ENCODE data around the gene MB21D2.
A peak's percentile ranks its signal among the peaks of the same experiment; 100 is the strongest.

The MB21D2 gene

DNA sequence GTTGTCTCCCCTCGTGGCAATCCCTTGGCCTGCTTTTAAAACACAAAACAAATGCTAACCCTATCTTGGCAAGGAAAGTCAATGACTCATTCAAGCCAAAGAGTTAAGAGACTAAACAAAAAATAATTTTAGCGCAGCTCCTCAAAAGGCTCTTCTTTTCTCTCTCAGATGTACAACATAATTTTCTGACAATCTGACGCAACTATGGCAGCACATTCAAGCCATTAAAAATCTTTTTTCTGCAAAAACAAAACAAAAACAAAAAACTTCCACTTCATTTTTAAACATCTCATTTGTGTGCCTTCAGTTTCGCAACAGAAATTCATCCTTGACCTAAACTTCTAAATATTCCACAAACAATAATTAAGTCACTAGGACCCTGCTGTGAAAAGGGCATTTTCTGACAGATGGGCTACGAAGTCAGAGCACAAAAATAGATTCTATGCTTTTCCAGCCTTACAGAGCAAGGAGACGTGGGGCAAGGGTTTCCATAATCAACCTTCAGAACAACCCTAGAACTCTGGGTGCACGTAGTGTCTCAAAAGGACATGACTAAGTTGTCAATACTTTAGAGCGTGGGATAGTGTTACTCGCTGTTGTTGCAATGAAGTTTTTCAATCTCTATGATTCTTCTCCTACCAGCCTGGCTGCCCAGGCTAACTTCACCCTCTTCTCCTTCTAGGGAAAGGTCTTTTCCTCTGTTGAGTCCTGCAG is 84.3 kb downstream of the MB21D2 start:
- DNase-seq (ENCODE audit: low spot score), result no peak

DNA sequence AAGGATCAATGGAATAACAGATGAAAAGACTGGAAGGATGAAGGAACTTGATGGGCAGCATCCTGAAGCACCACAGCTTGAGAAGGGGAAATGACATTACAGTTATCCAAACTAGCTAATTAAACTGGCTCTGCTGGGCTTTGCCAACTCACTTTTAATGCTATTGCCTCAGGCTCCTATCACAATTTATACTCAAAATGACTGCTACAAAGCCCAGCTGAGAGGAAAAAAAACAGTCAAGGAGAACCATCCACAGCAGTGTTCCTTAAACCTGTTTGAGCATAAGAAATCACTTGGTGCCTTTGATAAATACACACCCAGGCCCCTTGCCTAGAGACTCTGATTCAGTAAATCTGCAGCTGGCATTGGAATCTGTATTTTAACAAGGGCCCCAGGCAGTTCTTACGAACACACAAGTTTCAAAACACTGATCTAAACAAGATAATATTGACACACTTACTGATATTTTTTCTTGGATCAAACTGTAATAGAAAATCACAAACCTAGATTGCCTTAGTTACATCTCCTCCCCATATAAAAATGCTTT is 85.8 kb downstream of the MB21D2 start:
- DNase-seq (ENCODE audit: low spot score), result no peak

DNA sequence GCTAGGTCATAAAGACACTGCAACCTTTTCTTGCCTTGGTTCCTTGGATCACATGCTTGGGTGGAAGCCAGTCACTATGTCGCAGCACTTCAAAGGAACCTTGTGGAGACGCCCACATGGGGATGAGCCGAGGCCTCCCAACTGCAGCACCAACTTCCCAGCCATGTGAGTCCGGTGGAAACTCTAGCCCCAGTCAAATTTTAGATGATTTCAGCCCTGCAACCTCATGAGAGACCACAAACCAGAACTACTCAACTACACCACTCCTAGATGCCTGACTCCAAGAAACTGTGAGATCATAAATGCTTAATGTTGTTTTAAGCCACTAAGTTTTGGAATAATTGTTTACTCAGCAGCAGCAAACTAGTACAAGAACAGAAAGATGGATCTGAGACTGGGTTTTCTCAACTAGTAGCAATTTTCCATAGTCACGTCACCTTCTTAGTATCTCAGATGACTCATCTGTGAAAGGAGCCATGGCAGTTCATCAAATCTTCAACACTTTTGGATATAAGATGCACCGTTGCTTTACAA is 86.5 kb downstream of the MB21D2 start:
- no peak for DNase-seq (ENCODE audit: low spot score)

DNA sequence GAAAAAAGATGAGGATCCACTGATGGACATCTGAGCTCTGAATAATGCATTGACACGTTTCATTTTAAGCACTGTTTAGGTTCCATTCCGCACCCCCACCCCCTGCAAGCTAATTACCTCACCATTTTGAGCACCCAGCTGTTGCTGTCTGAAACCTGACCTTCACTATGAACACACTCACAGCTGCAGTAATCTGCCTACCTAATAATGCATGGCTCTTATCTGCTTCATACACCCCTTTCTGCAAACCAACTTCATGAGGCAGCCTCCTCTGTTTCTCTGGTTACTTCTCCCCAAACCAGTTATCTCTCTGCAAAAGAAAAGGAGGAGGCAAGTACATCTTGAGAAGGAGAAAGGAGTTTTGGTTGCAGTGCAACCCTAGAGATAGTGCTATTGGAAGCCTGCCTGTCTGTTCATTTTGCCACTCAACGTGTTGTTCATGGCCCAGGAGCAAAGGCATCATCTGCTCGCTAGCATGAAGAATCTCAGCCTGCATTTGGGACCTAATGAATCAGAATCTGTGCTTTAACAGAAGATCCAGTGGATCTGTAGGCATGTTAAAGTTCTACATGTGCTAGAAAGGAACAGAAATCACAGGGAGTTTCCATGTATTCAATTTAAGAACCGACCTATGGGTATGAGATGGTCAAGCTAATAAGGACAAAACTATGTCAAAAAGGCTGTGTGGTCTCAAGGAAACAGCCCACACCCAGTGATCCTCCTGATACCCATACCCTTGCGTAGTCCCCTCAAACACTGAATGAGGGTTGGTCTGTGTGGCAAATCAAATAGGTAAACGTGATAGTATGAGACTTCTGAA is 87.2 kb downstream of the MB21D2 start:
- DNase-seq (ENCODE audit: low spot score), result no peak

DNA sequence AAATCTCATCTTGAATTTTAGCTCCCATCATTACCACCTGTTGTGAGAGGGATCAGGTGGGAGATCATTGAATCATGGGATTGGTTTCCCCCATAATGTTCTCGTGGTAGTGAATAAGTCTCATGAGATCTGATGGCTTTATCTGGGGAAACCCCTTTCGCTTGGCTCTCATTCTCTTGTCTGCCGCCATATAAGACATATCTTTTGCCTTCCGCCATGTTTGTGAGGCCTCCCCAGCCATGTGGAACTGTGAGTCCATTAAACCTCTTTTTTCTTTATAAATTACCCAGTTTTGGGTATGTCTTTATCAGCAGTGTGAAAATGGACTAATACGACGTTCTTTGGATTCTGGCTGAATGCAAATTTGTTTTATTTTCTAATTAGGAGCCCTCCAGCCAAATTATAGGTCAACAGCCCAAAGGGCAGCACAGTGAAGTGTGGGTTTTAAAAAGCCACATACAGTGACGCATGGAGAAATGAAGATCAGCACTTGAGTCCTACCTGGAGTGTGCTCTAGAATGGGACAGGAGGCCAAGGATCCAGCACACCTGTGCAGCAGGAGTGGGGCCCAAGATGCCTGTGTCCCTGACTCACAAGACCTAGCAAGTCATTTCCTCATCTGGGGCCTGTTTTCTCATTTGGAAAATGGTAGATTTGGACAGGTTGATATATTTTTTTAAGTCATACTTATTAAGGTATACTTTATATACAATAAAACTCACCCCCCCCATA is 89.6 kb downstream of the MB21D2 start:
- DNase-seq (ENCODE audit: low spot score), result no peak

DNA sequence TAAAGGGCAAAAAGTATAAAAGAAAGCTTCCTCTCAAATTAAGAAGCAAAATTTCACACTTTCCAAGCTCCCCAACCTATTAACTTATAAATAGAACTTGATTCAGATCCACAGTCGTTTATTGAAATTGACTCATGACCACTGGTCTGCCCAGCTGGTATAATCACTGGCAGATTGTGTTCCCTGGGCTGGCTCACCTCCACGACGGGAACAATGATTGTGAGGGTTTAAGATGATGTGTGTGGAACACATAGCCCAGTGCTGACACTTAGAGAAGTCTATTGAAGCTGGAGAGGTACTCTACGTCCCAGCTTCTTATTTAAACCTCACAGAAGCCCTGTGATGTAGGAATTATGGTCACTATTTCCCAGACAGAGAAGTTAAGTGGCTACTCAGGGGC is 90.4 kb downstream of the MB21D2 start:
- no peak for DNase-seq (ENCODE audit: low spot score)

DNA sequence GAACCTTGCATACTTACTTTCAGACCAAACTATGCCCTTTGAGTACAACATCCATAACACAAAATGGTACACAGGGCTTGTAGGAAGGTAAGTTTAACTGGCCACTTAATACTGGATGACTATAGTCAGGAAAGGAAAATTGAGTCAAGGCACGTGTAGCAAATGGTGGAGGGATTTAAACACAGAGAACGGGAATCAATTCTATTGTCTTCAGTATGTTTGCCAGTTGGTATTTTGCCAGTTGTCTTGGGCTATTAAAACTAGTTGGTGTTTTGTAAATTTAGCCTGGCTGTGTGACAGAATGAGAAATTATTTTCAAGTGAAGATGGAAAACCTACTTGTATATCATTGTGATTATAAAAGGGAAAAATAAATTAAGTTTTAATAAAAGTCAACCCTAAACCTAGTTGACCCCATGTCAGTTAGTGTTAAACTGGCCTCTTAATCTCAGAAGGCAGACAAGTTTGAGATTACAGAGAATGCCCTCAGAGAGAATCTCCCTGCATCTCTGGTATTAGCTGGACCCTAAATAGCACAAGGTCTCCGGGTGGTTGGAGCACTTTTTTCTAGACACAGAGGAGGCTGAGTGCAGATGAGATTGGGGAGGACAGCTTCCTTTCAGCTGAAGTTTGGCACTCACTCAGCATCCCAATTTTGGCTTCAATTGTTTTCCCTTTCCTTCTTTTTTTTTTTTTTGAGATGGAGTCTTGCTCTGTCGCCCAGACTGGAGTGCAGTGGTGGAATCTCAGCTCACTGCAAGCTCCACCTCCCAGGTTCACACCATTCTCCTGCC is 91.2 kb downstream of the MB21D2 start:
- no peak for DNase-seq (ENCODE audit: low spot score)

DNA sequence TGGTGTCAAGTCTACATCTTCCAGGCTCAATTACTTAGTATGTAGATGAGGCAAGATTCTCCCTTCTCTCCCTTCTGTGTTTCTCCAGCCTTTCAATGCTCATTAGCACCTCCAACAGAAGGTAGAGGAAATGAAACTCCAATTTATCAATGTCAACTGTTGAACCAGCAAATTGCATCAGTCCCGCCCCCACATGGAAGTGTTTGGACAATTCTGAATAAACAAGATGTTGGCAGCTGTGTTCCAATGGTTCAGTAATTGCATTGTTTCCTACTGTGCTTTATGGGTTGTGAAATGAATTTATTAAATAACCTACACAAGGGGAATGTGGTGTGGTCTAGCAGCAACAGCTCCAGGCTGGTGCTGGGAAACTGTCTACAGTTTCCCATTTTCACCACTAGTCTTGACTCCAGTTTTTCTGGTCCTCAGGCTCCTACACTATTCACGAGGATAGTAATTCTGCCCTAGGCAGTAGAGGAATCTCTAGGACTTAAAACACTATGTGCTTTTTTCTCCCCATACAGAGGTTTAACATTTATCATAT is 91.9 kb downstream of the MB21D2 start:
- DNase-seq (ENCODE audit: low spot score), result no peak

DNA sequence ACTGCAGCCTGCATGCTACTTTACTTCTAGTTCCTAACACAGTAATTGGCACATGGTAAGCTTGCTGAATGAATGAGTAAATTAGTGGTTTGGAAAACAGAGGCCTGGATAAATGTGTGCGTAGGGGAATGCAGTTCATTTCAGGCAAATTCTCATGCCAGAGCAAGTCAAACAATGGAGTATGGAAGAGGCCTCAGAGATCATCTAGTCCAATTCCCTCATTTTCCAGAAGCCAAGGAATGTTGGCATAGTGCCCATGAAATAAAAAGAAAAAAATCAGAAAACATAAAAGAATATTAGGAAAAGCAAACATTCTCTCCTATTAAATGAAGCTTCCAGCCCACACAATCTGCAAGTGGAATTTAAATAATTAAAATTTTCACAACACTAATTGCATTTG is 92.4 kb downstream of the MB21D2 start:
- DNase-seq (ENCODE audit: low spot score), result no peak

DNA sequence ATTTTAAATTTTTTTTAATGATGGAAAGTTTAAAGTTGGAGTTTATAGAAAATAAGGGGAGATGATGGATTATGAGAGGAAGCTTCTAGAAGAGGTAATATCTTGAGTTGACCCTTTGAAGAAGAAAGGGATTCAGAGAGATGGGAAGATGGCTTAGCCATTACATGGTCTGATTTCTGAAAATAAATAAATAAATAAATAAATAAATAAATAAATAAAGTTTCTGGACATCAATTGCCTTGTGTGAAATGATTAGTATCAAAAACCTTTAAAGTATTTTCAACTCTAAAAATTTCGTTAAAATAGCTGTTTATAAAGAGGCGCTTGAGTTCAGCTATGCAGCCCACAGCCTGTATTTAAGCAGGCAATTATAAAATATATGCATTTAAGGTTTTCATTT is 93.3 kb downstream of the MB21D2 start:
- DNase-seq (ENCODE audit: low spot score), result no peak

DNA sequence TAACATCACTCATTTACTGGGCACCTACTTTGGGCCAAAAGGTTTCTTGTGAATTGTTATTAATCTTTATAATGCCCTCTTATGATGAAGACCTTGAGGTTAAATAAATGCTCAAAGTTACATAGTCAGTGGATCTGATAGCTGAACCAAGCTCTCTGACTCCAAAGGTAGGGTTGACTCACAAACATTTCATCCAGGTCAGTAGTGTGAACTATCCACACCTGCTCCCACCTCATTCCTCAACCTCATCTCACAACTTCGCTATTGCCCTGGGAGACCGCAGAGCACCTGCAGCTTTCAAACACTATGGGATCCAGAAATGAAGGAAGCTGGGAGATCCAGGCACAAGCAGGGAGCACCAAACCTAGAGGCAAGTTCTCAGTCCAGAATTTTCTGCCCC is 96.5 kb downstream of the MB21D2 start:
- no peak for DNase-seq (ENCODE audit: low spot score)

DNA sequence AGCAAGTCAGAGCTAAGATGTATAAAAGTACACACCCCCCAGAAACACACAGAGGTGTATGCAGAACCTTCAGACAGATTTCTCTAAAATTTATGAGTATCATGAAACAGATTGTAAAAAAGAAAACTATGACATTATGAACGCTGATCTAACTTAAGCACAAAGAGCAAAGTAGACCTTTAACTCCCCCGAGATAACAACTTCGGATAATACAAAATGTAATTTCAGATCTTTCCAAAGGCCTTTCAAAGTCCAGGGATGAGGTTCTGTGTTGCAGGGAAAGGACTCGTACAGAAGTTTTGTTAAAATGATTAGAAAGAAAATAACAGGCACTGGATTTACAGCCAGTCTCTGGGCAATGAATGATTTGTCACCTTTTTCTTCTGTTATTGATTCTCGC is 97.5 kb downstream of the MB21D2 start:
- DNase-seq (ENCODE audit: low spot score), result no peak

DNA sequence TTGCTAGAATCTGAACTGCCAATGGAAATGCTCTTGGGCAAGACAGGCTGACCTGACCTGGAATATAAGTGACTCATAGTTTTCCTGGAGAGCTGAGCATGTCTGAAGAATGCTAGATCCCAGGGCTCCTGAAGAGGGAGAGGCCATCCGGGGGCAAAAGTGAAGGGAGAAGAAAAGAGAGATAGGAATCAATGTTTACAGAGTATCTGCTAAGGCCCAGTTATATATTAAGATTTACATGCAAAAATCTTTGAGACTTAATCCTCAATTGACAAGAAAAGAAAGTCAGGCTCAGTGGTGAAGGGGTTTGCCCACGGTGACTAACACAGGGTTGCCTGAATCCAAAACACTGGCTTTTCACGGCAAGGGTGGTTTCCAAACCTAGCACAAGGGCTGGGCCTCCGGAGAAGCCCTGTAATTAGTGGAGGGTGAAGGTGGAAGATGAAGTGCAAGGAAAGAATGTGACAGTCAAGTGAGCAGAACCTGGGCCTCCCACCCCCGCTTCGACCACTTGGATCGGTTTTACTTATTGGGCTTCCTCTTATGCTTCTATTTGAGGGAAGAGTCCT is 98.6 kb downstream of the MB21D2 start:
- DNase-seq (ENCODE audit: low spot score), result no peak

DNA sequence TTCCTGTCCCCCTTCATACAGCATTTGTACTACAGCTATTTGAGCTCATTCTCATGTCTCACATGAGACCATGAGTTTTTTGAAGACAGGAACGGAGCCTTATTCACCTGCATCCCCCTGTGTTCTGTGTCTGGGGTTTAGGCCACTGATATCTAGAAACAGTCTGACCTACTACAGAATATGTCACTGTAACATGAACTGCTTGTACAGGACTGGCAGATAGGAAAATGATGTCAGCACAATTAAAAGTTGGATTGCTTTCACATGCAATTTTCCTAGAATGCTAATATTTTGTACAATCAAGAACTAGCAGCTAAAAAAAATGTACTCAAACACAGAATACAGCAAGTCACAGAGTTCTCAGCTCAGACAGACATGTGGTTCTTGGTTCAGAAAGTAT is 99.5 kb downstream of the MB21D2 start:
- no peak for DNase-seq (ENCODE audit: low spot score)

DNA sequence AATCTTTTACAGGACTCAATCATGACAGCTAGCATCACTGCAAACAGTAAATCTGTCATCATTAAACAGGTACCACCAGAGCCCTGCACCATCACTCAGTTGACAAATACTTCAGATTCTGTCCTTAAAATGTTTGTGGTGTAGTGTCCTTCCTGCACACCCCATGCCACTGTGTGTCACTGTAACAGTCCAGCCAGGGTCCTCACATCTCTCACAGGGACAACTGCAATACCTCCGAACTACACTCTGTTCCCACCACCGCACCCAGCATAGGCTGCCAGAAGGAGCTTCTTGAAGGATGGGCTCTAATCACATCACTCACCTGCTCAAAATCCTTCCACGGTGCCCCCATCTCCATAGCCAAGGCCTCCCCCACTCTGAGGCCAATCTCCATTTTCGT is 100.2 kb downstream of the MB21D2 start:
- no peak for DNase-seq (ENCODE audit: low spot score)

DNA sequence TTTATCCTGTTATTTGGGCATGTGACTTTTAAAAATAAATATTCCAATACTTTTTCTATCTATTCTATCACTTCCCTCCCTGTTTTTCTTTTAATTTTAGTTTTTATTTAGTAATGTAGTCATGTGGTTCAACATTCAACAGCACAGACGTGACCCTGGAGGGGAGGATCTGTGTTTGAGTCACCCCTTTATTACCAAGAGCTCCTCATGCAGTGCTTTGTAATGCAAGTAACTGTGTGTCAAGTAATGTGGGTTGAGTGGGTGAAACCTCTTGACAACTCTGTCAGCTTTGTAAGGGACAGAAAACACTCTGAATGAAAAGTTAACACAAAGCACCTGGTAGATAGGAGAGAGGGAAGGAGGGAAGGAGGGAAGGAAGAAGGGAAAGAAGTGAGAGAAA is 100.6 kb downstream of the MB21D2 start:
- DNase-seq (ENCODE audit: low spot score), result no peak

DNA sequence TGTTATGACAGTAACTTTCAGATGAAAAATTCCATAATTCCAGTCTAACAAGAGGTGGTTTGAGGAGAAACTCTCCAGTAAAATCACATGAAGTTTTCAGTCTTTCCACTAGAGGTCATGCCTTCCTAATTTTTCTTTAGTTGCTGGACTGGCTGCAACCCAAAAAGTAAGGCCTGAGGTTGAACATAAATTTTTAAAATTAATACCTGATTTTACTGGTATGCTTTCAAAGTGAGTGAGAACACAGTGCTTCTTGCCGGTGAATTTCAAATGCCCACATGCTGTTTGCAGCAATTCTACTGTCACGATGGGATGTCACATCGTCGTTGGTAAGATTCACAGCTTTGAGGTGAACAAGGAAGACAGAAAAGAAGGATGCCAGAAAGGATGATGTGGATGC is 101.3 kb downstream of the MB21D2 start:
- peak; percentile 45 for DNase-seq (ENCODE audit: low spot score)

DNA sequence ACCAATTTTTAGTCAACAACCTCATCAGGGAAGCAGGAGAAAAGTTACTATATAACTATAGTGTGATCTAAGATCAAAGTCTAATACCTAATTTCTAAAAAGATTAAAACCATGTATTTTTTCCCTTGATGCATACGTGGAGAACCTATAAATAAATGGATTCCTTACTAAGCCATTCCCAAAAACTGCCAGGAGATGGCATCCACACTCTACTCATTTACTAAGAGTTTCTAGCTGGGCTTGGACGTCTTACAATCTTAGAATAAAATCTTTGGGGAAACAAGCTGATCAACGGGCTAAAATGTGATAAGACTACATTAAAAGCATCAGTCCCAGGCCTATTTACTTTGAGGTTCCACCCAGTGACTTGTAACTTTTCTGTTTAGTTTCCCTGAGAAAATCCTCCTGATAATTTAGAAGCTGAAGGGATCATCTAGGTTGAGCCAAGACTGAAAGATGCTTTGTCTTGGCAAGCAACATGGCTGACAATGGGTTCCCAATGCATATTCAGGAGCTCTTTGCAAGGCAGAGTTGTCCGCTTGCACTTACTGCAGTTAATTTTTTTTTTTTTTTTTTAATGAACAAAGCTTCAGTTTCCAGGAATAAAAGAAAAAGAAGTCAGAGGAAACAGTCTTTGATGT is 104.8 kb downstream of the MB21D2 start:
- DNase-seq (ENCODE audit: low spot score), result peak; percentile 37

DNA sequence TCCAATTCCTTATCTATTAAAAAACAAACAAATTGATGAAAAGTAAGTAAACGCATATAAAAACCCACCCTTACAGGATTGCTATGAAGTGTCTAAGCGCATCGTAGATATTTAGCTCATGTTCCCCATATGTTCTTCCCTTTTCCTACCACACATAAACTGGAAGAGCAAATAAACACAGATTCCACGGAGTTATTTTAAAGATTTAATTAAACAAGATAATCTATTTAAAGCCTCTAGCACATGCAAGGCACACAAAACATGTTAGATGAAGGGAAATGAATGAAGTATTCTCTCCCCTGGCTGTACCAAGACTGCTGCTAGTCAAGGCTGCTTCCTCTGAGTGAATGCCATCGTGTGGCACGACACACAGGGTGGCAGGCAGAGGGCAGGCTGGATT is 111.9 kb downstream of the MB21D2 start:
- no peak for DNase-seq (ENCODE audit: low spot score)

DNA sequence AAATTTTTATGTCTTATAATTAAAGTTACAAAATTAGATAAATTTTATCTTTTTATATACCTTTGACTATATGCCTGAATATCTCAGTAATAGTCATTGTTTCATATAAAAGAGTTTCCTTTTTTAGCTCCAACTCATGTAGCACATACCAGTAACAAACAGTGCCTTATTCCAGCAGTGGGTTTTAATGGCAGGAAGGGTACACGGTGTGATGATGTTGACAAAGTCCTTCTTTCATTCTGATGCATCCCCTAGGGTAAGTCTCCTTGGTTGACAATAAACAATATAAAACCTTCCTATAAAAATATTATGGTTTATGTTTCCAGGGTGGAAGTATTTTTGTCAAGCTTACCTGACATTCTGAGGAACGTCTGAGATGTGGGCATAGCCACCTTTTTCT is 113.2 kb downstream of the MB21D2 start:
- no peak for DNase-seq (ENCODE audit: low spot score)
